G401 (cell line): ENCODE measurements around the gene TEDC1. TPM values are rescaled to one million over a fixed set of nuclear protein-coding genes. Genes with fewer than 3 reads are reported as not detected.
A peak's percentile ranks its signal among the peaks of the same experiment; 100 is the strongest.

Experiments used
- DNase-seq: peaks from one replicate; pipeline ENCODE4 v3.0.0-alpha.2; 2015; ENCODE audit warnings: low spot score
- in situ Hi-C: cut with HindIII; loops from 2 replicates; pipeline ENCODE4 v1.10.0; 2016; ENCODE audit warnings: low sequenced_read_pairs, mixed read lengths
- total RNA-seq: library from RNA; depleted of rRNA; stranded (reverse); fragments of >200 nt; shearing (Covaris generic); gene quantifications from 2 replicates; pipeline ENCODE4 v1.2.3, GENCODE V29; 2014

Gene TEDC1
- total RNA-seq, 1 experiment from 2014 or later, result 67.1 TPM

- no peak for DNase-seq
- in situ Hi-C loops, result no loop called here
These were observed 34.1 kb upstream of the TEDC1 start for GRCh38 chr14:105456736-105457617.

- no peak for DNase-seq
- in situ Hi-C loops, result no loop called here
These were observed 33.0 kb upstream of the TEDC1 start for GRCh38 chr14:105458010-105458409.

- in situ Hi-C loops, result no loop called here
- DNase-seq, result no peak
These were observed 32.5 kb upstream of the TEDC1 start for GRCh38 chr14:105458571-105458970.

- in situ Hi-C loops, result no loop called here
- DNase-seq, result no peak
These were observed 30.9 kb upstream of the TEDC1 start for GRCh38 chr14:105460116-105460515.

- DNase-seq, result no peak
- in situ Hi-C loops, result no loop called here
These were observed 30.4 kb upstream of the TEDC1 start for GRCh38 chr14:105460616-105461015.

GRCh38 chr14:105461903-105462302 is 29.1 kb upstream of the TEDC1 start:
- in situ Hi-C loops, result no loop called here

GRCh38 chr14:105464501-105464900 is 26.5 kb upstream of the TEDC1 start:
- DNase-seq, result no peak

More at GRCh38 chr14:105461903-105462302, 29.1 kb upstream of the TEDC1 start:
- no peak for DNase-seq

GRCh38 chr14:105465209-105466031 is 25.6 kb upstream of the TEDC1 start:
- in situ Hi-C loops, result no loop called here
- DNase-seq, result no peak

More at GRCh38 chr14:105464501-105464900, 26.5 kb upstream of the TEDC1 start:
- in situ Hi-C loops, result no loop called here

- in situ Hi-C loops, result no loop called here
- DNase-seq, result peak; percentile 17
These were observed 24.4 kb upstream of the TEDC1 start for GRCh38 chr14:105466531-105467248.

GRCh38 chr14:105467249-105467941 is 23.7 kb upstream of the TEDC1 start:
- DNase-seq, result peak; percentile 63
- in situ Hi-C loops, result no loop called here

GRCh38 chr14:105467942-105468471 is 23.0 kb upstream of the TEDC1 start:
- peak; percentile 89 for DNase-seq
- in situ Hi-C loops, result no loop called here

GRCh38 chr14:105468621-105469241 is 22.3 kb upstream of the TEDC1 start:
- in situ Hi-C loops, result no loop called here
- peak; percentile 44 for DNase-seq

- in situ Hi-C loops, result no loop called here
- DNase-seq, result no peak
These were observed 21.3 kb upstream of the TEDC1 start for GRCh38 chr14:105469456-105470349.

GRCh38 chr14:105470350-105471296 is 20.4 kb upstream of the TEDC1 start:
- in situ Hi-C loops, result no loop called here
- no peak for DNase-seq

- no peak for DNase-seq
- in situ Hi-C loops, result no loop called here
These were observed 19.7 kb upstream of the TEDC1 start for GRCh38 chr14:105471297-105471821.

GRCh38 chr14:105471823-105472485 is 19.1 kb upstream of the TEDC1 start:
- in situ Hi-C loops, result no loop called here

More at GRCh38 chr14:105471823-105472485, 19.1 kb upstream of the TEDC1 start:
- no peak for DNase-seq
